Activated T-helper 1 cell treated with anti-CD3 and anti-CD28 coated beads, Interleukin-12 subunit alpha, Interleukin-12 subunit beta, Interleukin-2, Interleukin-4 antibody, amounts not matched to agents 30 ng/mL and 10 ng/mL and 1 ng/mL, durations not matched to agents 14 hours and 24 hours and 36 hours (primary cell): ENCODE measurements around the gene TBC1D2. TPM values are rescaled to one million over a fixed set of nuclear protein-coding genes. Genes with fewer than 3 reads are reported as not detected.

Experiments
- DNase-seq: peaks from one replicate; pipeline ENCODE4 v3.0.0; 2021; ENCODE audit warnings: low spot score
- H3K27ac Mint-ChIP-seq: one replicate; pipeline ENCODE4 v1.8.0; 2021; ENCODE audit warnings: mild to moderate bottlenecking, mixed read lengths
- H3K27me3 Mint-ChIP-seq: one replicate; pipeline ENCODE4 v1.8.0; 2022; ENCODE audit warnings: mild to moderate bottlenecking, moderate library complexity, mixed read lengths; ENCODE audit not compliant: insufficient read depth
- H3K36me3 Mint-ChIP-seq: one replicate; pipeline ENCODE4 v1.8.0; 2021; ENCODE audit warnings: low read depth, mixed read lengths
- H3K4me1 Mint-ChIP-seq: one replicate; pipeline ENCODE4 v1.8.0; 2021; ENCODE audit warnings: low read depth, mixed read lengths
- H3K4me3 Mint-ChIP-seq: one replicate; pipeline ENCODE4 v1.8.0; 2021; ENCODE audit warnings: mild to moderate bottlenecking, moderate library complexity, mixed read lengths
- H3K9me3 Mint-ChIP-seq: one replicate; pipeline ENCODE4 v1.8.0; 2021; ENCODE audit warnings: mixed read lengths
- intact Hi-C: fragments of 100-400 bp; cut with micrococcal nuclease; formaldehyde crosslinking; loops from one replicate; pipeline ENCODE4 v1.15.1; 2024
- total RNA-seq: library from RNA; stranded (reverse); gene quantifications from 2 replicates; pipeline ENCODE4 v1.2.3, GENCODE V29; 2022

TBC1D2 gene
- total RNA-seq, 1 donor from 2014 or later: 2.2 TPM

- no peak overlapping the region for H3K4me3 Mint-ChIP-seq
- H3K4me1 Mint-ChIP-seq: no peaks in the 10 kb centered on the region
- H3K27me3 Mint-ChIP-seq: peaks cover 2% of the 10 kb centered on the region
- H3K27ac Mint-ChIP-seq: no peak overlapping the region
- no peaks in the 10 kb centered on the region for H3K36me3 Mint-ChIP-seq
- no peak for DNase-seq
- H3K9me3 Mint-ChIP-seq: no peaks in the 10 kb centered on the region
- intact Hi-C loops: no loop called here
These were observed 104.7 kb downstream of the TBC1D2 start for GRCh38 chr9:98150721-98151120.

GRCh38 chr9:98150164-98150563, 105.3 kb downstream of the TBC1D2 start:
- H3K9me3 Mint-ChIP-seq: no peaks in the 10 kb centered on the region
- peaks cover 2% of the 10 kb centered on the region for H3K27me3 Mint-ChIP-seq
- H3K4me3 Mint-ChIP-seq: no peak overlapping the region
- no peak for DNase-seq
- H3K4me1 Mint-ChIP-seq: no peaks in the 10 kb centered on the region
- H3K27ac Mint-ChIP-seq: no peak overlapping the region
- H3K36me3 Mint-ChIP-seq: no peaks in the 10 kb centered on the region
- intact Hi-C loops: no loop called here

GRCh38 chr9:98149422-98149821, 106.0 kb downstream of the TBC1D2 start:
- peaks cover 2% of the 10 kb centered on the region for H3K27me3 Mint-ChIP-seq
- H3K4me1 Mint-ChIP-seq: no peaks in the 10 kb centered on the region
- no peak for DNase-seq
- no peaks in the 10 kb centered on the region for H3K9me3 Mint-ChIP-seq
- H3K36me3 Mint-ChIP-seq: no peaks in the 10 kb centered on the region
- H3K27ac Mint-ChIP-seq: no peak overlapping the region
- intact Hi-C loops: no loop called here
- no peak overlapping the region for H3K4me3 Mint-ChIP-seq

Other genes with a start within 250 kb of the TBC1D2 start
- gene NANS, start 198.9 kb downstream of the TBC1D2 start, total RNA-seq: 54.4 and 55.5 TPM in 2 replicates
- gene TRIM14, start 136.4 kb downstream of the TBC1D2 start, total RNA-seq: 41.7 and 42.0 TPM in 2 replicates
- gene CORO2A, start 63.0 kb downstream of the TBC1D2 start, total RNA-seq: 1.3 TPM in 2 replicates